Nephron progenitor cell (in vitro differentiated cells): Measurements from ENCODE around the gene HTR2B.
"Not testable (repeated sequence)": the region's sequence is repeated elsewhere in the genome, so short reads cannot be mapped to it uniquely, and the experiment has no call there.

Source experiments
- DNase-seq: peaks from one replicate; pipeline ENCODE4 v3.0.0; 2021
- H3K27ac Mint-ChIP-seq: 2 replicates; pipeline ENCODE4 v1.8.0; 2021; ENCODE audit warnings: mild to moderate bottlenecking, moderate library complexity, mixed read lengths
- H3K27me3 Mint-ChIP-seq: 2 replicates; pipeline ENCODE4 v1.8.0; 2021; ENCODE audit warnings: mild to moderate bottlenecking, low read depth, mixed read lengths; ENCODE audit not compliant: poor library complexity
- H3K36me3 Mint-ChIP-seq: 2 replicates; pipeline ENCODE4 v1.8.0; 2021; ENCODE audit warnings: low read depth, mixed read lengths
- H3K4me1 Mint-ChIP-seq: 2 replicates; pipeline ENCODE4 v1.8.0; 2021; ENCODE audit warnings: mixed read lengths
- H3K4me3 Mint-ChIP-seq: 2 replicates; pipeline ENCODE4 v1.8.0; 2021; ENCODE audit warnings: mild to moderate bottlenecking, moderate library complexity, mixed read lengths
- H3K9me3 Mint-ChIP-seq: 2 replicates; pipeline ENCODE4 v1.8.0; 2021; ENCODE audit warnings: mild to moderate bottlenecking, moderate library complexity, mixed read lengths
- CTCF ChIP-seq: fragments of 200-600 bp; sonication (generic); IDR thresholded peaks from 2 replicates; pipeline ENCODE4 v1.5.0; 2021; ENCODE audit warnings: antibody characterized with exemption

HTR2B gene

GRCh38 chr2:231068525-231069222 is 56.2 kb downstream of the HTR2B start:
- no peak for DNase-seq
- H3K4me1 Mint-ChIP-seq: no peaks in the 10 kb centered on the region
- H3K27me3 Mint-ChIP-seq: no peaks in the 10 kb centered on the region
- no peak overlapping the region for H3K27ac Mint-ChIP-seq
- TF ChIP-seq CTCF: no peak
- no peak overlapping the region for H3K4me3 Mint-ChIP-seq
- H3K36me3 Mint-ChIP-seq: peaks cover 65% of the 10 kb centered on the region
- no peaks in the 10 kb centered on the region for H3K9me3 Mint-ChIP-seq

GRCh38 chr2:231067531-231067930 is 57.3 kb downstream of the HTR2B start:
- H3K27ac Mint-ChIP-seq, DNase-seq, H3K27me3 Mint-ChIP-seq, H3K4me3 Mint-ChIP-seq, H3K9me3 Mint-ChIP-seq, H3K4me1 Mint-ChIP-seq: not testable (repeated sequence)
- peaks cover 65% of the 10 kb centered on the region for H3K36me3 Mint-ChIP-seq

- no peak for TF ChIP-seq CTCF
- H3K27me3 Mint-ChIP-seq: no peaks in the 10 kb centered on the region
- H3K9me3 Mint-ChIP-seq: no peaks in the 10 kb centered on the region
- no peaks in the 10 kb centered on the region for H3K4me1 Mint-ChIP-seq
- peaks cover 69% of the 10 kb centered on the region for H3K36me3 Mint-ChIP-seq
- H3K4me3 Mint-ChIP-seq: no peak overlapping the region
- no peak overlapping the region for H3K27ac Mint-ChIP-seq
- DNase-seq: no peak
These were observed 58.9 kb downstream of the HTR2B start for GRCh38 chr2:231065966-231066365.

GRCh38 chr2:231063347-231063746 is 61.5 kb downstream of the HTR2B start:
- Mint-ChIP-seq H3K9me3 (no peaks in the 10 kb centered on the region), H3K4me1 (peaks cover 15% of the 10 kb centered on the region), H3K27ac (no peak overlapping the region), H3K4me3 (no peak overlapping the region), H3K27me3 (no peaks in the 10 kb centered on the region), H3K36me3 (peaks cover 60% of the 10 kb centered on the region)
- TF ChIP-seq CTCF: no peak
- no peak for DNase-seq

- H3K9me3 Mint-ChIP-seq: no peaks in the 10 kb centered on the region
- TF ChIP-seq CTCF: no peak
These were observed 62.1 kb downstream of the HTR2B start for GRCh38 chr2:231062776-231063175.

GRCh38 chr2:231059756-231060155 is 65.1 kb downstream of the HTR2B start:
- DNase-seq: no peak
- Mint-ChIP-seq H3K9me3 (no peaks in the 10 kb centered on the region), H3K27ac (no peak overlapping the region), H3K4me1 (peaks cover 24% of the 10 kb centered on the region), H3K36me3 (peaks cover 33% of the 10 kb centered on the region), H3K27me3 (peaks cover 2% of the 10 kb centered on the region), H3K4me3 (no peak overlapping the region)
- no peak for TF ChIP-seq CTCF

More at GRCh38 chr2:231062776-231063175, 62.1 kb downstream of the HTR2B start:
- peaks cover 21% of the 10 kb centered on the region for H3K4me1 Mint-ChIP-seq
- H3K4me3 Mint-ChIP-seq: no peak overlapping the region
- H3K27me3 Mint-ChIP-seq: no peaks in the 10 kb centered on the region
- DNase-seq: no peak
- H3K27ac Mint-ChIP-seq: no peak overlapping the region
- H3K36me3 Mint-ChIP-seq: peaks cover 54% of the 10 kb centered on the region
